ENCODE data around the gene KRTAP10-2. TPM values are rescaled to one million over a fixed set of nuclear protein-coding genes. Genes with fewer than 3 reads are reported as not detected.

Gene KRTAP10-2
- total and polyA plus RNA-seq, 2 donors (not counting 1 experiment from before 2014, with no cell fraction given): not detected

- Histone ChIP-seq H3K4me2 (ENCODE audit: extremely low read depth, insufficient read depth, low read length) (no peak overlapping the region), H3K27me3 (ENCODE audit: control insufficient read depth, insufficient read depth, low read length) (no peaks in the 10 kb centered on the region), H3K4me1 (ENCODE audit: control insufficient read depth, extremely low read depth, insufficient read depth, low read length) (no peaks in the 10 kb centered on the region), H3K9ac (ENCODE audit: insufficient read depth, low read length) (no peak overlapping the region), H3K4me3 (replicated peaks in 1 of 4; ENCODE audit: control extremely low read depth in 1 of 4, insufficient read depth in 1 of 4, low read depth in 3 of 4, low read length in 4 of 4) (no peak overlapping the region), H2AFZ (ENCODE audit: low read length) (no peak overlapping the region), H3K27ac (ENCODE audit: insufficient read depth, low read length) (no peak overlapping the region), H3K9me3 (ENCODE audit: control insufficient read depth, insufficient read depth, low read depth, low read length) (no peaks in the 10 kb centered on the region), H3K79me2 (ENCODE audit: control insufficient read depth, insufficient read depth, low read length) (no peaks in the 10 kb centered on the region), H4K20me1 (ENCODE audit: control insufficient read depth, extremely low read depth, insufficient read depth, low read length) (no peaks in the 10 kb centered on the region), H3K36me3 (ENCODE audit: control insufficient read depth, insufficient read depth, low read length) (no peaks in the 10 kb centered on the region)
- no peak for DNase-seq (ENCODE audit: low read depth in 2 of 2)
- no peak for TF ChIP-seq CTCF (conservative IDR thresholded peaks at IDR 0.05 in 1 of 2, IDR thresholded peaks at IDR 0.05 in 1 of 2; ENCODE audit: low read depth in 1 of 2, low read length in 2 of 2)
- TF ChIP-seq EZH2 (IDR thresholded peaks at IDR 0.05; ENCODE audit: low read length, missing control alignments): no peak
Measured at GRCh38 chr21:44569861-44570517, 18.7 kb upstream of the KRTAP10-2 start.

- Histone ChIP-seq H3K4me1 (ENCODE audit: control insufficient read depth, extremely low read depth, insufficient read depth, low read length) (no peaks in the 10 kb centered on the region), H3K4me2 (ENCODE audit: extremely low read depth, insufficient read depth, low read length) (no peak overlapping the region), H3K27ac (ENCODE audit: insufficient read depth, low read length) (no peak overlapping the region), H3K9ac (ENCODE audit: insufficient read depth, low read length) (no peak overlapping the region), H3K4me3 (replicated peaks in 1 of 4; ENCODE audit: control extremely low read depth in 1 of 4, insufficient read depth in 1 of 4, low read depth in 3 of 4, low read length in 4 of 4) (no peak overlapping the region), H3K9me3 (ENCODE audit: control insufficient read depth, insufficient read depth, low read depth, low read length) (no peaks in the 10 kb centered on the region), H4K20me1 (ENCODE audit: control insufficient read depth, extremely low read depth, insufficient read depth, low read length) (no peaks in the 10 kb centered on the region), H3K27me3 (ENCODE audit: control insufficient read depth, insufficient read depth, low read length) (no peaks in the 10 kb centered on the region), H2AFZ (ENCODE audit: low read length) (no peak overlapping the region), H3K79me2 (ENCODE audit: control insufficient read depth, insufficient read depth, low read length) (no peaks in the 10 kb centered on the region), H3K36me3 (ENCODE audit: control insufficient read depth, insufficient read depth, low read length) (no peaks in the 10 kb centered on the region)
- DNase-seq (ENCODE audit: low read depth in 2 of 2): no peak
- TF ChIP-seq CTCF (conservative IDR thresholded peaks at IDR 0.05 in 1 of 2, IDR thresholded peaks at IDR 0.05 in 1 of 2; ENCODE audit: low read depth in 1 of 2, low read length in 2 of 2): no peak
- no peak for TF ChIP-seq EZH2 (IDR thresholded peaks at IDR 0.05; ENCODE audit: low read length, missing control alignments)
Measured at GRCh38 chr21:44568667-44569556, 17.6 kb upstream of the KRTAP10-2 start.

- no peak overlapping the region for H3K4me3 ChIP-seq (replicated peaks in 1 of 4; ENCODE audit: control extremely low read depth in 1 of 4, insufficient read depth in 1 of 4, low read depth in 3 of 4, low read length in 4 of 4)
- H3K27me3 ChIP-seq (ENCODE audit: control insufficient read depth, insufficient read depth, low read length): no peaks in the 10 kb centered on the region
- H3K9me3 ChIP-seq (ENCODE audit: control insufficient read depth, insufficient read depth, low read depth, low read length): no peaks in the 10 kb centered on the region
- H3K4me1 ChIP-seq (ENCODE audit: control insufficient read depth, extremely low read depth, insufficient read depth, low read length): no peaks in the 10 kb centered on the region
- H4K20me1 ChIP-seq (ENCODE audit: control insufficient read depth, extremely low read depth, insufficient read depth, low read length): no peaks in the 10 kb centered on the region
- no peak overlapping the region for H3K9ac ChIP-seq (ENCODE audit: insufficient read depth, low read length)
- no peak for TF ChIP-seq CTCF (conservative IDR thresholded peaks at IDR 0.05 in 1 of 2, IDR thresholded peaks at IDR 0.05 in 1 of 2; ENCODE audit: low read depth in 1 of 2, low read length in 2 of 2)
- no peak for TF ChIP-seq EZH2 (IDR thresholded peaks at IDR 0.05; ENCODE audit: low read length, missing control alignments)
- DNase-seq (ENCODE audit: low read depth in 2 of 2): no peak
- no peaks in the 10 kb centered on the region for H3K79me2 ChIP-seq (ENCODE audit: control insufficient read depth, insufficient read depth, low read length)
- H2AFZ ChIP-seq (ENCODE audit: low read length): no peak overlapping the region
- H3K27ac ChIP-seq (ENCODE audit: insufficient read depth, low read length): no peak overlapping the region
- no peaks in the 10 kb centered on the region for H3K36me3 ChIP-seq (ENCODE audit: control insufficient read depth, insufficient read depth, low read length)
- no peak overlapping the region for H3K4me2 ChIP-seq (ENCODE audit: extremely low read depth, insufficient read depth, low read length)
Measured at GRCh38 chr21:44568261-44568660, 17.0 kb upstream of the KRTAP10-2 start.

Data from fibroblast of lung (primary cell).